HG02840 (cell line): ENCODE measurements around the gene KIF9.
A peak's percentile ranks its signal among the peaks of the same experiment; 100 is the strongest.
"Not testable (repeated sequence)": the region's sequence is repeated elsewhere in the genome, so short reads cannot be mapped to it uniquely, and the experiment has no call there.

Experiments
- ATAC-seq: cut with Tn5 transposase; IDR thresholded peaks from one replicate; pipeline ENCODE4 v1.9.1; 2021; ENCODE audit warnings: mild to moderate bottlenecking, moderate library complexity, moderate number of reproducible peaks; ENCODE audit not compliant: unreplicated experiment, low FRiP score

The KIF9 gene

GRCh38 chr3:47282424-47283192 lies at the start of gene KIF9, which contains the start of gene KLHL18:
KIF9 (minus strand) TSS chr3:47282799; CDS start chr3:47277374, 5,425 bp downstream.
KLHL18 (plus strand) TSS chr3:47282944; CDS start chr3:47282966, 22 bp downstream.
- peak; percentile 86 for ATAC-seq

- no peak for ATAC-seq
Measured at GRCh38 chr3:47324278-47324865, 41.8 kb upstream of the KIF9 start.

GRCh38 chr3:47323431-47324277 lies 41.1 kb upstream of the KIF9 start:
- no peak for ATAC-seq

- no peak for ATAC-seq
Measured at GRCh38 chr3:47319956-47320355, 37.4 kb upstream of the KIF9 start.

GRCh38 chr3:47318916-47319315 lies 36.3 kb upstream of the KIF9 start:
- ATAC-seq, result no peak

- not testable (repeated sequence) for ATAC-seq
Measured at GRCh38 chr3:47316151-47316550, 33.6 kb upstream of the KIF9 start.

- no peak for ATAC-seq
Measured at GRCh38 chr3:47315069-47315647, 32.6 kb upstream of the KIF9 start.

- ATAC-seq, result no peak
Measured at GRCh38 chr3:47314056-47314764, 31.6 kb upstream of the KIF9 start.

GRCh38 chr3:47313341-47314055 lies 30.9 kb upstream of the KIF9 start:
- no peak for ATAC-seq

GRCh38 chr3:47310391-47310790 lies 27.8 kb upstream of the KIF9 start:
- no peak for ATAC-seq

- ATAC-seq, result not testable (repeated sequence)
Measured at GRCh38 chr3:47309231-47309630, 26.6 kb upstream of the KIF9 start.

- ATAC-seq, result no peak
Measured at GRCh38 chr3:47306022-47306421, 23.4 kb upstream of the KIF9 start.

GRCh38 chr3:47301456-47301855 lies 18.9 kb upstream of the KIF9 start:
- no peak for ATAC-seq

- ATAC-seq, result no peak
Measured at GRCh38 chr3:47299381-47300318, 17.1 kb upstream of the KIF9 start.

GRCh38 chr3:47298439-47298838 lies 15.8 kb upstream of the KIF9 start:
- no peak for ATAC-seq

GRCh38 chr3:47296562-47297302 lies 14.1 kb upstream of the KIF9 start:
- no peak for ATAC-seq

GRCh38 chr3:47295976-47296375 lies 13.4 kb upstream of the KIF9 start:
- no peak for ATAC-seq

- ATAC-seq, result no peak
Measured at GRCh38 chr3:47295322-47295721, 12.7 kb upstream of the KIF9 start.
